ENCODE data around the gene TBCD.

DNA sequence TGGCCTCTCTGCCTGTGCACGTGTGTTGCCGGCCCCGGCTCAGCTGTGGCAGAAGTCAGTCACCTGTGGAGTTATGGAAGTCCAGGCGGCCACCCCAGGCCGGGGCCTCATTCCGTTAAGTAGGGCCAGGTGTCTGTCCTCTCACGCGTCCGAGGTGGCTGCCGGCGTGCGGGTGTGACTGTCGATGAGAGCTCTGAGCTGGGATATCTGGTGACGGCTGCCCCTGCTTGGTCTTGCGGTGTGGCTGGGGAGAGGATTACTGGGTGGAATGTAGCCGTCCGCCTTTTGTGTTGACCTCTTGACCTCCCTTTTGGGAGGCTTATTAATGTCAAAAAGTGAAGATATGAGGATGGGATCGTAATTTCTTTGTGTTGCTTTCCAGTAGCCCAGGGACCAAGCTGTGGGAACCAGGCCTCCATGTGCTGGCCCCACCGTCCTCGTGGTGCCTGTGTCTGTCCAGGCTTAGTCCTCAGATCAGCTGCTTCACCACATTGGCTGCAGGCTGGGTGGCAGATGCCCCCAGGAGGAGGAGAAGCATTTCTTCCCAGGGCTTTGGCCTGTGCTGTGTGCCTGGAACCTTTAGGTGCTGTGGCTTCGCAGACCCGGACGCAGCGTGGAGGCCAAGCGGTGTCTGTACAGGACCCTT lies 111.0 kb downstream of the TBCD start:
- TF ChIP-seq CTCF (conservative IDR thresholded peaks at IDR 0.05; ENCODE audit: low read length), result no peak
- TF ChIP-seq EZH2phosphoT487 (IDR thresholded peaks at IDR 0.05; ENCODE audit: borderline replicate concordance, low read depth, low read length), result no peak

Data from OCI-LY7 (cell line).